Eye (tissue), 1 donor: ENCODE data around the gene OVCH2.
"Not testable (repeated sequence)": the region's sequence is repeated elsewhere in the genome, so short reads cannot be mapped to it uniquely, and the experiment has no call there.

Experiments used
- DNase-seq: peaks from one replicate; pipeline ENCODE4 v3.0.0-alpha.2; 2015

The OVCH2 gene, protein sequence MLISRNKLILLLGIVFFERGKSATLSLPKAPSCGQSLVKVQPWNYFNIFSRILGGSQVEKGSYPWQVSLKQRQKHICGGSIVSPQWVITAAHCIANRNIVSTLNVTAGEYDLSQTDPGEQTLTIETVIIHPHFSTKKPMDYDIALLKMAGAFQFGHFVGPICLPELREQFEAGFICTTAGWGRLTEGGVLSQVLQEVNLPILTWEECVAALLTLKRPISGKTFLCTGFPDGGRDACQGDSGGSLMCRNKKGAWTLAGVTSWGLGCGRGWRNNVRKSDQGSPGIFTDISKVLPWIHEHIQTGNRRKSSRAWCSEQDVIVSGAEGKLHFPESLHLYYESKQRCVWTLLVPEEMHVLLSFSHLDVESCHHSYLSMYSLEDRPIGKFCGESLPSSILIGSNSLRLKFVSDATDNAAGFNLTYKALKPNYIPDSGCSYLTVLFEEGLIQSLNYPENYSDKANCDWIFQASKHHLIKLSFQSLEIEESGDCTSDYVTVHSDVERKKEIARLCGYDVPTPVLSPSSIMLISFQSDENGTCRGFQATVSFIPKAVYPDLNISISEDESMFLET

DNA sequence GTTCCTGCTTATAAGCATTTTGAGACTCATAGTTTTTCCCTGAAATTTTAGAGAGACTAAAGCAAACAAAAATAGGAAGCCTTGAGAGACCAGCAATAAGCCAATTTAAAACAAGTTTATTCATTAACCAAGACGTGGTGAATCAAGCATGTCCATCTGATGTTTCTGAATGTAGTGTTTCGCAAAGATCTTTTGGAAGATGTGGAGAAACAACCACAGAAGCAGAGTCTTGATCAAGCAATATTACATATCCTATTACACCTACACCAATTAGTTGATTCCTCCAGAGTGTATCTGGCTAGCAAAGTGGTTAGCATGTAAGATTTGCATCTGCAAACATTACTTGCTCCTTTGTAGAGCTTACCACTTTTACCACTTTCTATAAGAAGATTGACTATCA is at the start of gene OVCH2:
Gene OVCH2, minus strand, starts transcription at position 101 of the 400 bp plus-strand sequence. Its CDS starts 83 bp downstream, at position 18.
- DNase-seq: no peak

DNA sequence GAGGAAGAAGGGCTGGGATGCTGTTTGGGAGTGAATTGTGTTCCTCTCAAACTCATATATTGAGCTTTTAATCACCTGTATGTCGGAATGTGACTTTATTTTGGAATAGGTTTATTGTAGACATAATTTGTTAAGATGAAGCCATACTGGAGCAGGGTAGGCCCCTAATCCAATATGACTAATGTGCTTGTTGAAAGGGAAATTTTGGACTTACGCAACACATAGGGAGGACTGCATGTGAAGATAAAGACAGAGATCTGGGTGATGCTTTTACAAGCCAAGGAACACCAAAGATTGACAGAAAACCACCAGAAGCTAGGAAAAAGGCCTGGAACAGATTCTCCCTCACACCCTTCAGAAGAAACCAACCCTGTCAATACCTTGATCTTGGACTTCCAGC is 43.2 kb upstream of the OVCH2 start:
- no peak for DNase-seq

DNA sequence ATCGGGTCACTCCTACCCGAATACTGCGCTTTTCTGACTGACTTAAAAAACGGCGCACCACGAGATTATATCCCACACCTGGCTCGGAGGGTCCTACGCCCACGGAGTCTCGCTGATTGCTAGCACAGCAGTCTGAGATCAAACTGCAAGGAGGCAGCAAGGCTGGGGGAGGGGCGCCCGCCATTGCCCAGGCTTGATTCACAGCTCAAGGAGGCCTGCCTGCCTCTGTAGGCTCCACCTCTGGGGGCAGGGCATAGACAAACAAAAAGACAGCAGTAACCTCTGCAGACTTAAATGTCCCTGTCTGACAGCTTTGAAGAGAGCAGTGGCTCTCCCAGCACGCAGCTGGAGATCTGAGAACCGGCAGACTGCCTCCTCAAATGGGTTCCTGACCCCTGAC is 28.5 kb upstream of the OVCH2 start:
- DNase-seq: not testable (repeated sequence)

DNA sequence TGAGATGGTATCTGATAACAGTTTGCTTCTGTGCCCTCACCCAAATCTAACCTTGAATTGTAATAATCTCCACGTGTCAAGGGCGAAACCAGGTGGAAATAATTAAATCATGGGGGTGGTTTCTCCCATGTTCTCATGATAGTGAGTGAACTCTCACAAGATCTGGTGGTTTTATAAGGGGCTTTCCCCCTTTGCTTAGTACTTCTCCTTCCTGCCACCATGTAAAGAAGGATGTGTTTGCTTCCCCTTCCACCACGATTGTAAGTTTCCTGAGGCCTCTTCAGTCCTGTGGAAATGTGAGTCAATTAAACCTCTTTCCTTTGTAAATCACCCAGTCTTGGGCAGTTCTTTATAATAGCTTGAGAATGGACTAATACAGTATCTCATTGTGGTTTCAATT is 8.5 kb upstream of the OVCH2 start:
- DNase-seq: no peak

DNA sequence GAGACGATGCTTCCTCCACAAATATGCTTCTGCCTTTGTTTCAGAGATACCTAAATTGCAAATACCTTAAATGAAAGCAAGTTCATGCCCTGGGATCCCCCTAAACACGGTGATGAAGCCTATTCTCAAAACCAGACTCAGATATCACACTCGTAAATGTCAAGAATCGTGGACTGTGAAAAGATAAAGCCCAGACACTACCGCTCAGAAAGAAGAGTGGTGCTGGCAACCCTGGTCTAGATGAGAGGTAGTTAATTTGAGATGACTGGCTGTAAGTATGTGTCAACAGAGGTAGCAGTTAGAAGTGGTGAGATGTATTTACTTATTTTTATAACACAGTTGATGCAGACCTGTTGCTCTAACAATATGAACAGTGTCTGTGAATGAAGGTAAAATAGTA is 2.5 kb downstream of the OVCH2 start:
- DNase-seq: no peak

DNA sequence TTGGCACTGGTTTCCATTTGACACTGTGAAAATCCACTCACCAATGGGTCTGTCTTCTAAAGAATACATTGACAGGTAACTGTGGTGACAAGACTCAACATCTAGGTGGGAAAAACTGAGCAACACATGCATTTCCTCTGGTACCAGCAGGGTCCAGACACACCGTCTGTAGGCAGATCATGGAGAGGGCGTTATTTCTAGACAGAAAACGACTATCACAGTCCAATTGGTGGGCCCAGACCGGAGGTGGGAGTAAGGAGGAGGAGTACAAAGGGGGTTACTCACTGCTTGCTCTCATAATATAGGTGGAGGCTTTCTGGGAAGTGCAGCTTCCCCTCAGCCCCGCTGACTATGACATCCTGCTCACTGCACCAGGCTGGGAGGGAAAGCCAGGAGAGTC is 9.9 kb downstream of the OVCH2 start:
- no peak for DNase-seq

DNA sequence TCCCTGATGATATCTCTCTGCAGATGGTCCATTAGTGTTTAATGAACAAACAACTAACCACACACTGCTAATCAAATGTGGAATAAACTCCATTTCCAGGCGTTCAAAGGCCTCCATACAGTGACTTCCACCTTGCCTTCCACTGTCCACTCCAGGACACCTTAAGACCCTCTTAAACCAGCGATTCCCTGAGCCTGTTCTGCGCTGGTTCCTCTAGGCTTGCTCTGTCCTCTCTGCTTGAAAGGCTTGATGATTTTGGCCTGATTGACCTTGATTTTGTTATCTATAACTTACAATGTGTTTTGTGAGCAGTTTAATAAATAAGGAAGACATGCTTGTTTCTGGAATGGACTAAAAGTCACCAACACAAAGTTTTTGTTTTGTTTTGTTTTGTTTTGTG is 12.0 kb downstream of the OVCH2 start:
- no peak for DNase-seq

DNA sequence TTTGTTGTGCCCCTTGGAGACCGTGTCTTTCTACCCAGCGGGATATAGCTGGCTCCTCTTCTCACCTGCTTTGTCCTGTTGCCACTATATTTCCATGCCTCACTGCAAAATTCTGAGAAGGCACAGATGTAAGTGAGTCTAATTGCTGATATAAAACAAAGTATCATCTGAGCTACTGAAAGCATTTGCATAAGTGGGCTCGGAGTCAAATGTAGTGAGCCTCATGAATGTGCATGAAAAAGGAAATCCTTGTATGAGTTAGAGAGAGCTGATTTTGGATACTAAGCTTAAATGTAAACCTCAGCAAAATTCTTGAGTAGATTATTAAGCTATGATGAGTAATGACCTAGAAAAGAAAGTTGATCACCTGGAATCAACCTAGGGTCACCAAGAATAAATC is 13.9 kb downstream of the OVCH2 start:
- no peak for DNase-seq

DNA sequence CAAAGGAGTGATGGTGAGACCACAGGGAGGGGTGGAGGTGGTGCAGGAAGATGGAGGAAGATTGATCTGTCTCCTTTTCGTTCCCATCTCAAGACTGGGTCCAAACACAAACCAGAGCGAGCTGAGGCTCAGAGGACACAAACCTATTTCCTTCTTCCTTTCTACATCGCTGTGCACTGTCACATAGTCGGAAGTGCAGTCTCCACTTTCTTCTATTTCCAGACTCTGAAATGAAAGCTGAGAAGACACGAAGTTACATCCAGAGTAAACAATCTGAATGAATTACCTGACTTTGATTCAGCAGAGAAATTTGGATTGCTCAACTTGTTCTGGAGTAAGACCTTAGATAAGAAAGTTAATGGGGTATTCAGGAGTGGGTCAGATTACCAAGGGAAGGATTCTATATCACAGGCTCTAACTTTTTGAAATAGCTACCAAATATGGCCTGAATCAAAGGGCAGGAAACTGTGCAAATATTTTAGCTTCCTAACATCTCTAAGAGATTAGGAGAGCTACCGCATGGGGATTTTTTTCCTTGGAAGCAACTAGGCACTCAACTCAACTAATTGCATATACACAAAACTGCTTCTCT is 14.4 kb downstream of the OVCH2 start:
- no peak for DNase-seq

DNA sequence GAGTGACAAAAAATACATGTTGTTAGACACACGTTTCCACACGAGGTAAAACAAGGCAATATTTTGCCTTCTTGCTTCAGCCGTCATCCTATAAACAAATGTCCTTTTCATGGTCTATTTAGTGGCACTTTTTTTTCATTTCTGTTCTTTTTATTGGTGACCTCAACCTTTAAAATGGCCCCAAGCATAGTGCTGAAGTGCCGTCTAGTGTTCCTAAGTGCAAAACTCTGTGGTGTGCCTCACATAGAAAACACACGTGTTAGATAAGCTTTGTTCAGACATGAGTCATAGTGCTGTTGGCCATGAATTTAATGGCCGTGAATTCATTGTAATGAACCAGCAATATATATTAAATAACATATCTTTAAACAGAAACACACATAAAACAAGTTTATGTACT is 15.6 kb downstream of the OVCH2 start:
- DNase-seq: no peak

DNA sequence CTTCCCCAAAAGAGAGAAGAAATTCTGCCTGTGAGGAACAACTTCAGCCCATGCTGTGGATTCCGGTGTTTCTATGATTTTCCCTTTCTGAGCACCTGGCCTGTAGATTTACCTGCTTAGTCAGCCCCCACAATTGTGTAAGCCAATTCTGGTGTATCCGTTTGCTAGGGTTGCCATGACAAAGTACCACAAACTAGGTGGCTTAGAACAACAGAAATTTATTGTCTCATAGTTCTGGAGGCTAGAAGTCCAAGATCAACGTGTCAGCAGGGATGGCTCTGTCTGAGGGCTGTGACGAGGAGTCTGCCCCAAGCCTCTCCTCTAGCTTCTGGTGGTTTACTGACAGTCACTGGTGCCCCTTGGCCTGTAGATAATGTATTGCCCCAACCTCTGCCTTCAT is 17.0 kb downstream of the OVCH2 start:
- no peak for DNase-seq

DNA sequence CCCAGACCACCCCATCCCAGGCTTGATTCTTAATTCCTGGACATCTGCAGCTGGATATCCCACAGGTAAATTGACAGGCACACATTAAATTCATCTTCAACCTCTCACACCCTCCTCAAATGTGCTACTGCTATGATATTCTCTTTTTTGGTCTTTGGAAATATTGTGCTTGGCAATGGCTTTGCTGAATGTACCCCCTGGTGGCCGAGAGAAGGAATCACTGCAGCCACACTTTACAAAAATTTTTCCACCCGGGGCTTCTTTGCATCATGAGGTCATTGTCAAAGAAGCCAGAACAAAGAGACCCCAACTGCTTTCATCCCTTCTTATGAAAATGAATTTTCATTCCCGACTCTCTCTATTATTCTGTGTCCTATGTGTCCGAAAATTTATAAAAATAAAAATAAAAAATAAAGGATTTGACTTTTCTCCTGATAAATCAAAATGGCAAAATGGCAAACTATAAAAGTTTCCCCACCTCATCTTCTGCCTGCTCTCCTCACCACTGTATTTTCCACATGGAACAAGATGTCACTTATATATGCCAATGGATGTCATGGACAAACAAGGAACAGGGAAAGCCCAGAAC is 17.9 kb downstream of the OVCH2 start:
- DNase-seq: peak; percentile 78

DNA sequence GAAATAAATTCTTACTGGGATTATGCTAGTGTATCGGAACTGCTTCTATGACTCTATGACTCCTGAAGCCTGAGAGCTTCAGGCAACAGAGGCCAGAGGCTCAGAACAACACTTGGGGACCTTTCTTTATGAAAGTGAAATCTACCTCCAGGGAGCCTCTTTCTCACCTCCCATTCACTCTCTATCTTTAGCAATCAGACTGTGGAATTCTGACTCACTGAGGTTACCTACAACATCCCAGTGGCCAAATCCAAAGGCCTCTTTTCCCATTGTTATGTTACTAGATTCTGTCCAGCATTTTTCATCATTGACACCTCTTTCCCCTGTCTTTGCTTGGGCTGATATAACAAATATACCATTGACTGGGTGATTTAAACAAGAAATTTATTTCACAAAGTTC is 18.9 kb downstream of the OVCH2 start:
- DNase-seq: no peak

DNA sequence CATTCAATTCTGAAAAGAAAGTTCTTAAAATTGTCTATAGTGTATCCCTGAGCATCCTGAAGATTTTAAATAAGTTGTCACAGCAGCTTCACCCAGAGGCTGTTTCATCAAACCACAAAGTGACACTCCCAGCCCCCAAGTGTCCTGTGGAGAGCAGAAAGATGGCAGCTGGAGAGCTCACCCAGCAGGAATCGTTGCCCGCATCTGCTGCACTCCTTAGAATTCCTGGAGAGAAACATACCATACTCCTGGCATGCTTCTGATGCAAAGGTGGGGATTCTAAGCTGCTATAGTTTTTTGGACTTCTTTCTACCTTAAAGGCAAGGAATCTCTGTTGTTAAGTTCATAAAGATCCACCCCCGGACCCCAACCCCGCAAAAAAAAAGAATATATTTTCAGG is 19.5 kb downstream of the OVCH2 start:
- no peak for DNase-seq

DNA sequence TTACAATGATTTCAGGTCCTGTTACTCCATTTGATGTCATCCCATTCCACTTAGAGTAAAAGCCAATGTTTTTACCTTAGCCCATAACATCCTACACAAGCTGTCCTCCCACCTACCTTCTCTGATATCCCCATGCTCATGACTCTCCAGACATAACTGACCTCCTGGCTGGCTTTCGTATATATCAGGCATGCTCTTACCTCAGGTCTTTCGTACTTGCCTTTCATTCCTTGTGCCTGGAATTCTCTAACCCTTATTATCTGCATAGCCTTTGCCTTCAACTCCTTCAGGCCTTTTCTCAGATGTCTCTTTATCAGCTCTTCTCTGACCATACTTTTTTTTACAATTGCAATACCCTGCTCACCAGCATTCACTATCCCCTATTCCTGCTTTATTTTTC is 22.7 kb downstream of the OVCH2 start:
- no peak for DNase-seq

DNA sequence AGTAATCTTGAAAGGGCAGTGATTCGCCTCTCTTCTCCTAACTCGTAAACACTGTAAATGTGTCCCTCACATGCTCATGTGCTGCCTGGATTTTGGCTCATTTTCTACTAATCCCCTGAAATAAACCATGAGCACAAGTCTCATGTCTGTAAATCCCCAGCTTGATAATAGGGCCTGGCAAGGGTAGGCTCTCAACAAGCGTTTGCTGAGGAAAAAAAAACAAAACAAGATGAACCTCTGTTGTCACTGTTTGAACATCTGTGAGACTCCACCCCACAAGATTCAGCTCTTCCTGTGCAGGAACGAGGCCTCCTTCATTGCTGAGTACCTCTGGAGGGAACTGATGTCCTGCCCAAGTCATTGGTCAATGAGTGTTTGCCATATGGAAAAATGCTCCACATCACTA is 28.5 kb downstream of the OVCH2 start:
- DNase-seq: peak; percentile 40

DNA sequence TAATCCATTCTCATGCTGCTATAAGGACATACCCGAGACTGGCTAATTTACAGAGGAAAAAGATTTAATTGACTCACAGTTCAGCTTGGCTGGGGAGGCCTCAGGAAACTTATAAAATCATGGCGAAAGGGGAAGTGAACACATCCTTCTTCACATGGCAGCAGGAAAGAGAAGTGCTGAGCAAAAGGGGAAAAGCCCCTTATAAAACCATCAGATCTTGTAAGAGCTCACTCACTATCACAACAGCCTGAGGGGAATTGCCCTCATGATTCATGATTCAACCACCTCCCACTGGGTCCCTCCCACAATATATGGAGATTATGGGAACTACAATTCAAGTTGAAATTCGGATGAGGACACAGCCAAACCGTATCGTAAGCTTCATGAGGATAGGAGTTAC is 29.2 kb downstream of the OVCH2 start:
- DNase-seq: peak; percentile 46

DNA sequence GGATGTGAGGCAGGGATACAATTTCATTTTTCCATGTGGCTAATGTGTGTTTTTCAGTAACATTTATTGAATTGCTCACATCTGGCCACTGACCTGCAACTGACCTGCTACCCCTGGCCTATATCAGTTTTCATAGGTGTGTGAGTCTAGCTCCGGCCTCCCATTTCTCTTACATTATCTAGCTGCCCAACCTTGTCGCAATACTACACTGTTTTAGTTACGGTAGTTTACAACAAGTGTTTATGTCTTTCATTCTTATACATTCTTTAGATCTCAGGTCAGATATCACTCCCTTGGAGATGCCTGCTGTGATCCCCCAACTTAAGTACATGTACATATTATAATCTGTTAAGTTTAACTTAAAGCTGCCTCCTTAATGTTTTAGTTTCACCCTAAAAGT is 30.6 kb downstream of the OVCH2 start:
- no peak for DNase-seq

DNA sequence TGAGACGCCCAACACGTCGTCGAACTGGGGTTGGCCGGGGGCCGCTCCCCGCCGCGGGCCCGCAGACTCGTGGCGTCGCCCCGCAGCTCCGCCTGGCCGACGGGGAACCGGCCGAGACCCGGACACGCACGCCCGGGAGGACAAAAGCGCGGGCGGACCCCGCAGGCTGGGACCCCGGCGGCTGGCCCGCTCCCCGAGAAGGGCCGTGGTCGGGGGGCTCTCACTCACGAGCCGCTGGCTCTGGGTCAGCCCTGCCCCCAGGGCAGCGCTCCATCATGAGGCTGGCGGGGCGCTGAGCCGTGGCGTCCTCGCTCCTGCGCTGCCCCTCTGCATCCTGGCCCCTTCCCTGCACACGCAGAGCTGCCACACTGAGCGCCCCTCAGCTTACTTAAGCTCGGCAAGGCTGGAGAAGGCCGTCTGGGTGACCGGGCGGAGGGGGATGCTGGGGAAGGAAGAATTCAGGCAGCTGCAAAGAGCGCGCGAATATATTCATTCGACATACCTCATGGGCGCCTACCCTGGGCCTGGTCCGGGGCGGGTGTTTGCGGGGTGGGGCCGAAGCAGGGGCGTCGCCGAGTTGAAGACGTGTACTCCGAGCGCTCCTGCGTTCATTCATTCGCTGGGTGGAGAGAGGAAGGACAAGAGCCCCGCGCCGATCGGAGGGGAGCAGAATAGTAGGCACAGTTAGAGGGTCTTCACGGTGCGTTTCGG is 32.4 kb downstream of the OVCH2 start:
- peak; percentile 87 for DNase-seq

DNA sequence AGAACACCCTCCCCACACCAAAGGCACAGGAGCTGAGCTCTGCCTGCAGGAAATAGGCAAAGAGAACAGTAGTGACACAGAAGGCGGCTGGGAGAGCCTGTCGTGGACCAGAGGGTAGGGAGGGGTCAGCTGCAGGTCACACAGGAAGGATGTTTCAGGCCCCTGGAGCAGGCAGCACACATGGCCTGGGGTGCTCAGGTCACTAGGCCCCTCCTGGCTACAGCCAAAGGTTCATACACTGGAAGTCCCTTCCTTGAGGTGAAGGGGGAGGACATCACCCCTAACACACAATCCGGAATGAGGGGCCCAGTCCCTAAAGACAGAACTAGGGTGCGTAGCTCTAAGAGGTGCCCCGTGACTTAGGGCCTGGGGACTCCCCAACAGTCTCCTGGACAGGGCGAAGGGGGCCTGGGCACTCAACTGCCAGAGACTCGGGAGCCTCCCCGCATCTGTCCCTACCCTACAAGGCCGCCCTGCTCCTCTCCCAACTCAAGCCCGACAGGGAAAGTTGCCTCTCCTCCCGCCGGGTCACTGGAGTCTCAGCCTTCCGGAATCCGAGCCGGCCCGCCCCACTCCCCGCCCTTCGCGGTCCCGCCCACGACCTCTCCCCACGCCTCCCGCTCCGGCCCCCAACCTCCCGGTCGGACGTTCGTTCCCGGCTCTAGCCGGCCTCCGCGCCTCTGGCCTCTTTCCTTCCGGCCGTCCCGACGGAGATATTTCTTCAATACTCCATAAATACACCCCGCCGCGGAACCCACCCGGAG is 33.1 kb downstream of the OVCH2 start, which contains the start of gene CYB5R2:
Gene CYB5R2, minus strand, starts transcription at position 541 of the 764 bp plus-strand sequence. CDS start 675 bp downstream, outside the sequence.
- DNase-seq: peak; percentile 79

DNA sequence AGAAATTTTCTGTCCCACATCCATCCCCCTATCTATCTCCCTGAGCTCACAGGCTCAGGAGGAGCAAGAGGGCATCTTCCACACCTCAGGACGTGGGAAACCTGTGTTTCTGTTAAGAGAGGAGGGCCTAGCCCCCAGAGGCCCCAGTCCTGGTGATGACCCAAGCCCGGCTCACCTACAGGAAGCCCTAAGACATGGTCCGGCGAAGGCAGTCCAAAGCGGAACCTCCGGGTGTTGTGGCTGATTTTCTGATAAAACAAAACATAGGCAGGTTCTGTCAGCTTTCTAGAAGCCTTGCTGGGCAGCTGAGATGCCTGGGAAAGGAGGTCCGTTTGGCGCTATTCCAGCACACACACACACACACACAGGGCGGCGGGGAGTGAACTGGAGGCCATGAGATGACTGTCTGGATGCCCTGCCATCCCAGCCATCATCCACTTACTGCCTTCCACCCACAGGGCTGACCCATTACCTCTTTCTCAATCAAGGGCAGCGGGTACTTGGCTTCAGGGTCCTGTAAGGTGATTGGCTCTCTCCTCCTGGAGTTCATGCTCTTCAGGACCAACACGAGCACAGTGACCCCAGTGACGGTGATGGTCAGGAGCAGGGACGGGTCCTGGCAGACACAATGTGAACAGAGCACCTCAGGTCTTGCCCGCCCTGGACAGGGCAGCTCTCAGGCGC is 33.9 kb downstream of the OVCH2 start:
- no peak for DNase-seq
